ENCODE data around the gene TRIM22.
"Not testable (repeated sequence)": the region's sequence is repeated elsewhere in the genome, so short reads cannot be mapped to it uniquely, and the experiment has no call there.

Gene TRIM22

GRCh38 chr11:5689551-5689983 lies at the start of gene TRIM22:
Gene TRIM22, plus strand, starts transcription at chr11:5689790. Its CDS starts 6,443 bp downstream, at chr11:5696233.
- H2AFZ ChIP-seq (ENCODE audit: low read depth, low read length) = peak within 1 kb of the TSS; percentile 92
- peaks cover 14% of the 10 kb centered on the region for H3K4me1 ChIP-seq (ENCODE audit: insufficient read depth, low read length)
- H3K9me3 ChIP-seq (ENCODE audit: low read length) = no peaks in the 10 kb centered on the region
- H3K4me3 ChIP-seq (ENCODE audit: low read length) = peak within 1 kb of the TSS; percentile 39
- H3K27me3 ChIP-seq (ENCODE audit: insufficient read depth, low read length) = no peaks in the 10 kb centered on the region
- no peaks in the 10 kb centered on the region for H3K36me3 ChIP-seq (ENCODE audit: insufficient read depth, low read length)

- Histone ChIP-seq H3K36me3 (ENCODE audit: insufficient read depth, low read length) (no peaks in the 10 kb centered on the region), H2AFZ (ENCODE audit: low read depth, low read length) (no peak overlapping the region), H3K4me3 (ENCODE audit: low read length) (no peak overlapping the region), H3K4me1 (ENCODE audit: insufficient read depth, low read length) (no peaks in the 10 kb centered on the region), H3K9me3 (ENCODE audit: low read length) (no peaks in the 10 kb centered on the region), H3K27me3 (ENCODE audit: insufficient read depth, low read length) (no peaks in the 10 kb centered on the region)
Observed at GRCh38 chr11:5639953-5640352, 49.6 kb upstream of the TRIM22 start.

GRCh38 chr11:5643585-5643984 lies 46.0 kb upstream of the TRIM22 start:
- no peak overlapping the region for H3K4me3 ChIP-seq (ENCODE audit: low read length)
- H3K36me3 ChIP-seq (ENCODE audit: insufficient read depth, low read length) = no peaks in the 10 kb centered on the region
- H3K4me1 ChIP-seq (ENCODE audit: insufficient read depth, low read length) = no peaks in the 10 kb centered on the region
- H2AFZ ChIP-seq (ENCODE audit: low read depth, low read length) = no peak overlapping the region
- no peaks in the 10 kb centered on the region for H3K27me3 ChIP-seq (ENCODE audit: insufficient read depth, low read length)
- no peaks in the 10 kb centered on the region for H3K9me3 ChIP-seq (ENCODE audit: low read length)

GRCh38 chr11:5646139-5646538 lies 43.5 kb upstream of the TRIM22 start:
- Histone ChIP-seq H3K4me1 (ENCODE audit: insufficient read depth, low read length) (no peaks in the 10 kb centered on the region), H3K4me3 (ENCODE audit: low read length) (no peak overlapping the region), H3K36me3 (ENCODE audit: insufficient read depth, low read length) (no peaks in the 10 kb centered on the region), H3K9me3 (ENCODE audit: low read length) (no peaks in the 10 kb centered on the region), H3K27me3 (ENCODE audit: insufficient read depth, low read length) (no peaks in the 10 kb centered on the region), H2AFZ (ENCODE audit: low read depth, low read length) (no peak overlapping the region)

- H2AFZ ChIP-seq (ENCODE audit: low read depth, low read length) = no peak overlapping the region
- no peak overlapping the region for H3K4me3 ChIP-seq (ENCODE audit: low read length)
- H3K9me3 ChIP-seq (ENCODE audit: low read length) = peaks cover 3% of the 10 kb centered on the region
- no peaks in the 10 kb centered on the region for H3K4me1 ChIP-seq (ENCODE audit: insufficient read depth, low read length)
- no peaks in the 10 kb centered on the region for H3K36me3 ChIP-seq (ENCODE audit: insufficient read depth, low read length)
- no peaks in the 10 kb centered on the region for H3K27me3 ChIP-seq (ENCODE audit: insufficient read depth, low read length)
Observed at GRCh38 chr11:5655474-5655873, 34.1 kb upstream of the TRIM22 start.

- H3K36me3 ChIP-seq (ENCODE audit: insufficient read depth, low read length); H3K9me3 ChIP-seq (ENCODE audit: low read length); H3K4me1 ChIP-seq (ENCODE audit: insufficient read depth, low read length): not testable (repeated sequence)
Observed at GRCh38 chr11:5656956-5657355, 32.6 kb upstream of the TRIM22 start.

GRCh38 chr11:5658318-5658717 lies 31.3 kb upstream of the TRIM22 start:
- no peak overlapping the region for H3K4me3 ChIP-seq (ENCODE audit: low read length)
- no peaks in the 10 kb centered on the region for H3K36me3 ChIP-seq (ENCODE audit: insufficient read depth, low read length)
- no peaks in the 10 kb centered on the region for H3K4me1 ChIP-seq (ENCODE audit: insufficient read depth, low read length)
- H3K27me3 ChIP-seq (ENCODE audit: insufficient read depth, low read length) = no peaks in the 10 kb centered on the region
- no peak overlapping the region for H2AFZ ChIP-seq (ENCODE audit: low read depth, low read length)
- peaks cover 2% of the 10 kb centered on the region for H3K9me3 ChIP-seq (ENCODE audit: low read length)

More at GRCh38 chr11:5656956-5657355, 32.6 kb upstream of the TRIM22 start:
- H2AFZ ChIP-seq (ENCODE audit: low read depth, low read length); H3K27me3 ChIP-seq (ENCODE audit: insufficient read depth, low read length); H3K4me3 ChIP-seq (ENCODE audit: low read length): not testable (repeated sequence)

- Histone ChIP-seq H3K4me3 (ENCODE audit: low read length) (no peak overlapping the region), H2AFZ (ENCODE audit: low read depth, low read length) (no peak overlapping the region), H3K9me3 (ENCODE audit: low read length) (no peaks in the 10 kb centered on the region), H3K4me1 (ENCODE audit: insufficient read depth, low read length) (no peaks in the 10 kb centered on the region), H3K36me3 (ENCODE audit: insufficient read depth, low read length) (peaks cover 19% of the 10 kb centered on the region), H3K27me3 (ENCODE audit: insufficient read depth, low read length) (no peaks in the 10 kb centered on the region)
Observed at GRCh38 chr11:5663511-5663910, 26.1 kb upstream of the TRIM22 start.

- Histone ChIP-seq H2AFZ (ENCODE audit: low read depth, low read length) (no peak overlapping the region), H3K36me3 (ENCODE audit: insufficient read depth, low read length) (peaks cover 32% of the 10 kb centered on the region), H3K27me3 (ENCODE audit: insufficient read depth, low read length) (no peaks in the 10 kb centered on the region), H3K4me1 (ENCODE audit: insufficient read depth, low read length) (no peaks in the 10 kb centered on the region), H3K4me3 (ENCODE audit: low read length) (no peak overlapping the region), H3K9me3 (ENCODE audit: low read length) (no peaks in the 10 kb centered on the region)
Observed at GRCh38 chr11:5665051-5665570, 24.5 kb upstream of the TRIM22 start.

- Histone ChIP-seq H3K36me3 (ENCODE audit: insufficient read depth, low read length) (peaks cover 38% of the 10 kb centered on the region), H3K4me1 (ENCODE audit: insufficient read depth, low read length) (no peaks in the 10 kb centered on the region), H2AFZ (ENCODE audit: low read depth, low read length) (no peak overlapping the region), H3K9me3 (ENCODE audit: low read length) (no peaks in the 10 kb centered on the region), H3K4me3 (ENCODE audit: low read length) (no peak overlapping the region), H3K27me3 (ENCODE audit: insufficient read depth, low read length) (no peaks in the 10 kb centered on the region)
Observed at GRCh38 chr11:5665746-5666401, 23.7 kb upstream of the TRIM22 start.

GRCh38 chr11:5666402-5666793 lies 23.2 kb upstream of the TRIM22 start:
- Histone ChIP-seq H3K36me3 (ENCODE audit: insufficient read depth, low read length) (peaks cover 41% of the 10 kb centered on the region), H3K27me3 (ENCODE audit: insufficient read depth, low read length) (no peaks in the 10 kb centered on the region), H2AFZ (ENCODE audit: low read depth, low read length) (no peak overlapping the region), H3K4me1 (ENCODE audit: insufficient read depth, low read length) (no peaks in the 10 kb centered on the region), H3K9me3 (ENCODE audit: low read length) (no peaks in the 10 kb centered on the region), H3K4me3 (ENCODE audit: low read length) (no peak overlapping the region)

- Histone ChIP-seq H3K4me1 (ENCODE audit: insufficient read depth, low read length) (no peaks in the 10 kb centered on the region), H3K36me3 (ENCODE audit: insufficient read depth, low read length) (peaks cover 37% of the 10 kb centered on the region), H3K4me3 (ENCODE audit: low read length) (no peak overlapping the region), H3K27me3 (ENCODE audit: insufficient read depth, low read length) (no peaks in the 10 kb centered on the region), H2AFZ (ENCODE audit: low read depth, low read length) (no peak overlapping the region), H3K9me3 (ENCODE audit: low read length) (peaks cover 7% of the 10 kb centered on the region)
Observed at GRCh38 chr11:5671831-5672230, 17.8 kb upstream of the TRIM22 start.

- Histone ChIP-seq H3K27me3 (ENCODE audit: insufficient read depth, low read length) (no peaks in the 10 kb centered on the region), H3K4me3 (ENCODE audit: low read length) (no peak overlapping the region), H3K9me3 (ENCODE audit: low read length) (peaks cover 19% of the 10 kb centered on the region), H3K36me3 (ENCODE audit: insufficient read depth, low read length) (peaks cover 43% of the 10 kb centered on the region), H2AFZ (ENCODE audit: low read depth, low read length) (no peak overlapping the region), H3K4me1 (ENCODE audit: insufficient read depth, low read length) (no peaks in the 10 kb centered on the region)
Observed at GRCh38 chr11:5674391-5674790, 15.2 kb upstream of the TRIM22 start.

- H3K9me3 ChIP-seq (ENCODE audit: low read length) = peaks cover 22% of the 10 kb centered on the region
- H3K27me3 ChIP-seq (ENCODE audit: insufficient read depth, low read length) = no peaks in the 10 kb centered on the region
- H3K4me3 ChIP-seq (ENCODE audit: low read length) = no peak overlapping the region
- H3K4me1 ChIP-seq (ENCODE audit: insufficient read depth, low read length) = peaks cover 5% of the 10 kb centered on the region
- H3K36me3 ChIP-seq (ENCODE audit: insufficient read depth, low read length) = peaks cover 33% of the 10 kb centered on the region
- H2AFZ ChIP-seq (ENCODE audit: low read depth, low read length) = no peak overlapping the region
Observed at GRCh38 chr11:5679811-5680210, 9.8 kb upstream of the TRIM22 start.

Measured in neuron (in vitro differentiated cells).